NCI-H69 (cell line): ENCODE results near the gene SMAD7.

Experiments used
- DNase-seq: peaks from one replicate; lab custom pipeline; 2025; lab: John Stamatoyannopoulos, UW

The SMAD7 gene

DNA sequence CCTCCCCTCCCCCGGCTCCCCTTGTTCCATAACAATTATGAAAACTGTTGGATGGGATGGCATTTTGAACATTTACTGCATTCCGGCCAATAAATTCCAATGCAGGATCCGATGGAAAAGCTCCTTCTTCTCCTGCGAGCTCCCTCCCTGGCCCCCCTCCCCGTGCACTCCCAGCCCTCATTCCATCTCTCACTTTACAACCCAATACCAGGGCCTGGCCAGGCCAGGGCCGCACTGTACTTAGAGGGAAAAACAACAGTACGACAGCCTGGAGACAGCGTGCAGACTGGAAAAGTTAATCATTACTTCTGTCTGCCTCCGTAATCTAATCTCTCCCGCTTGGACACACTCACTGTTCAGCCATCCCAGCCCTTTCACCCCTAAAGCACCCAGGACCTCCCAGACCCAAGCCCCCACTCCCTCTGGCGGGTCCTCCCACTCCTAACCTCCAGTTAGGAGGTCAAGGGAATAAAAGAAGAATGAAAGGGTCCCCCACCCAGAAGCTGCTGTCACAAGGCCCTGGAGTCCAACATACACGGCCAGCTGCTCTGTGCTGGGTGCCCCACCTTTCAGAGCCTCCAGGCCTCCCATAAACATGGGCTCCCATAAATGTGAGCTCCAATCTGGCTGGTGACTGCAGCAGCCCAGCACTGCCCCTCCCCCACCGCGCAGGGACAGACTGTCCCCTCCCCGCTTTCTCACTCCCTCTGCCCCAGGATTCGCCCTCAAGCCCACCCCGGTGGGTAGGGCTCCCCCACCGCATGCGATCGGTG lies 20.6 kb downstream of the SMAD7 start:
- peak; percentile 58 for DNase-seq

DNA sequence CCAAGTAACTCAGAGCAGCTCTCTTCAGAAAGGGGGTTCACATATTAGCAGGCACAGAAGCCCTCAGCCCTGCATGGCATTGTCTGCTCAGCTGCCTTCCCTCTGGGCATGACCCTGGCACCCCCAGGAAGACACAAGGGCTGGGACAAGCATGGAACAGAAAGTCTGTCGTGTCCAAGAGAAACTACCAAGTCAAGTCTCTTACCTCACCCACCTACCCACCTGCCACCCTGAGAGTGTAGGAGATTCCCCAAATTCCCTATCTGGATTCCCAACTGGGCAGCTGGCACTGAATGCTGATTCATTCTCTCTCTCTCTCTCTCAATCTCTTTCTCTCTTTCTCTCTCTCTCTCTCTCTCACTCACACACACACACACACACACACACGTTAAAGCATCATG lies 21.6 kb downstream of the SMAD7 start:
- peak; percentile 80 for DNase-seq

DNA sequence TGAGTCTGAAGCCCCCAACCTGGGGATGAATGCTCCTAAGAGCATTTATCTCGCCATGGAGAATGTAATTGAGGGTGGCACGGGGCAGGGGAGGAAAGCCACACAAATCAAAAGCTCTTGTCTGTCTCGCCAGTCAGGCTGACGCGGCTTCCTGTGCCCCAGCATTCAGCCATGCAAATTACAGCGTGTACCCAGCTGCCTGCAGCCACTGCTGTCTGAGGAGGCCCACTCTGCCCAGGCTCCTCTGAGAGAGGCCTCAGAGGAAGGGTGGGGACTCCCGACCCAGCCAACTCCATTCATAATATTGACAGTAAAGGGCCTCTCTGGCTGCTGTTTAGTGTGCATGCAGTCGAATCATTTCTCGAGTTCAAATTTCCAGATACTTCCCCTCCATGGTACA lies 22.0 kb downstream of the SMAD7 start:
- DNase-seq = peak; percentile 99

DNA sequence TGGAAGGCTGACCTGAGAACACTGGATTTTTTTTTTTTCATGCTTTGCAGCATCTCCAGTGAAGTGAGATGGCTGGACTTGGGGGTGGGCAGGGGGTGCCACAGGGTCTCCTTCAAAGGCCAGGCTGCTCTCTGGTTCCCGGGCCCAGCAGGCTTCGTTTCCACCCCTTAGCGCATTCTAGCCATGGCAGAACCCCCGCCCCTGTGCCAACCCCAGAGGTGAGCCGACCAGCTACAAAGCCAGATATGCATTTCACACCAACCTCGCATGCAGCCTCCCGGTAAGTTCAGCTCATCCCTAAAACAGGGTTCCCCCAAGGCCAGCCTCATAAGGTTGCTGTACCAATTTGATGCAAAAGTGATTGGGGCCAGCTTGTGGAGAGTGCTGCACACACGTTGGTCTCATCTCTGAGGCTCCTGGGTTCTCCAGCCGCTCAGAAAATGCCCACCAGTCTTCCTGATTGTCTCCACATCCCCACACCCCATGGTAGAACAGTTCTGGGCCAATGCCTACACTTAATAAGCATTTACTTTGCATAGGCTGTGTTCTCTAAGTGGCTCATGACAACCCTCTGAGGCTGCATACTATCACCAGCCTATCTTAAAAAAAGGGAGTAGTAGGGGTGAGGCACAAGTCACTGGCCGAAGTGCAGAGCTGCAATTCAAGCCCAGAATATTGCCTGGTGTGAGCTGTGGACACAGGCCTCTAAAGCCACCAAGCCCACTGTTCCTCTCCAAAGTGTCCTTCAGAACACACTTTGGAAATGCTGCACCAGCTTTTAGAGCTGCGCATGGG lies 23.3 kb downstream of the SMAD7 start:
- DNase-seq = peak; percentile 64

DNA sequence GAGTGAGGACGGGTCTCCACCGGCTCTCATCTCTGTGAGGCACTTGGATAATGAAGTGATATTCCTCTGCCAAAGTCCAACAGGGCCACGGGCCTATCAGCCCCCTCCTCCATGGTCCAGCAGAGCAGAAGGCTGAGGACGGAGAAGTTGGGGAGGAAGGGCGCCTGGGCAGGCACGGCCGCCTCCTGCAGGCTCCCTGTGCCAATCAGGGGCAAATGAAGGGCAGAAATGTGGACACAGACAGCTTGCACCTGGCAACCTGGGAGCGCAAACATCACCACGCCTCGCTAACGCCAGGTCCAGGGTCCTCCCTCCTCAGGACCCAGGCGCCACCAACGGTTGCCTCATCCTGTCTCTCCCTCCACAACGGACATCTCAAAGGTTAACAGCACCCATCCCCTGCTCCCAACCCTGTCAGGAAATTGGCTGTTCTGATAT lies 24.3 kb downstream of the SMAD7 start:
- peak; percentile 93 for DNase-seq

DNA sequence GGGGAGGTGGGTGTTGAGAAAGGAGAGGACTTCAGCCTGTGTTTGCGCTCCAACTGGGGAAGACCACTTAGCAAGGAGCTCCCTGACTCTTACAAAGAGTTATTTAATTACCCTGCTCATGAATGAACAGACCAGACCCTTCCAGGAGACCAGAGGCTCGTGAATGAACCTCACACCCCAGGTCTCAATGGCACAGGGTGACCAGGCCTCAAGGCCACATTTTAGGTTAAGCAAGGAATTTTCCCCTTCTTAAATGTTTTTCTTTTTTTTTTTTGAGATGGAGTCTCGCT lies 25.3 kb downstream of the SMAD7 start:
- peak; percentile 46 for DNase-seq

DNA sequence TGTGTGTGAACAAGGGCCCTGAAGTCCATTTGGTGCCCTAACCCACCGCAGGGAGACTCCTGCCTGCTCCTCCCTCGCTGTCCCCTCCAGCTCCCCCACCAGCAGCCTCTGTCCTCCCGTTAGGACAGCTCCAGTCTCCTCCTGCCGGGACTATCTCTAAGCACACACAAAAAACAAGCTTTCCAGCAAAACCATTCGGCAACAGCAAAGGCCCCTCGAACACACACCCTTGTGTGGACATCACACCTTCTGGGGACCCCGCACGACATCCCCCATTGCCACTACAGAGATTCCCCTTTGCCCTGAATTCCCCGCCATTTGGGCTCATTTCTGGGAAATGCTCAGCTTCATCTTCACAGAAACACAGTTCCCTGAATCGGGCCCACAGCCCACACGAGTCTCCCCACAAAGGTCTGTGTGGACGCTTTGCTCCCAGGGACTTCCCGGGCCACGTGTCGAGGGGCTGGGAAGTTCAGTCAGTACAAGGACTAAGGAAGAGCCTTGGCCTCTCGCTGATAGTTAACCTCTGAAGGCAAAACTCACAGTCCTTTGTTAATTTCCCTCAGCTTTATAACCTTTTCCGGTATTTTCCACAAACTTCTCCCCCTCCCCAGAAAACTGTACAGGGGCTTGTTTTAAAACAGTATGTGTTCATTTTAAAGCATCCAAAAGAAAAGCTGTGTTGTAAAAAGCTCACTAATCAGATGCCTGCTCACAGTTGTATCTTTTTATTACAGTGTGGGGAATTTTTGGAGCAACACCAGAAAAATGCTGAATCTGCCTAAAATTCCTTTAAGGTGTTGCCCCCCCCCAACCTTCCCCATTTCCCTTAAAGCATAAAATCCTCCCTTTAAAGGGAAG lies 25.9 kb downstream of the SMAD7 start:
- no peak for DNase-seq

DNA sequence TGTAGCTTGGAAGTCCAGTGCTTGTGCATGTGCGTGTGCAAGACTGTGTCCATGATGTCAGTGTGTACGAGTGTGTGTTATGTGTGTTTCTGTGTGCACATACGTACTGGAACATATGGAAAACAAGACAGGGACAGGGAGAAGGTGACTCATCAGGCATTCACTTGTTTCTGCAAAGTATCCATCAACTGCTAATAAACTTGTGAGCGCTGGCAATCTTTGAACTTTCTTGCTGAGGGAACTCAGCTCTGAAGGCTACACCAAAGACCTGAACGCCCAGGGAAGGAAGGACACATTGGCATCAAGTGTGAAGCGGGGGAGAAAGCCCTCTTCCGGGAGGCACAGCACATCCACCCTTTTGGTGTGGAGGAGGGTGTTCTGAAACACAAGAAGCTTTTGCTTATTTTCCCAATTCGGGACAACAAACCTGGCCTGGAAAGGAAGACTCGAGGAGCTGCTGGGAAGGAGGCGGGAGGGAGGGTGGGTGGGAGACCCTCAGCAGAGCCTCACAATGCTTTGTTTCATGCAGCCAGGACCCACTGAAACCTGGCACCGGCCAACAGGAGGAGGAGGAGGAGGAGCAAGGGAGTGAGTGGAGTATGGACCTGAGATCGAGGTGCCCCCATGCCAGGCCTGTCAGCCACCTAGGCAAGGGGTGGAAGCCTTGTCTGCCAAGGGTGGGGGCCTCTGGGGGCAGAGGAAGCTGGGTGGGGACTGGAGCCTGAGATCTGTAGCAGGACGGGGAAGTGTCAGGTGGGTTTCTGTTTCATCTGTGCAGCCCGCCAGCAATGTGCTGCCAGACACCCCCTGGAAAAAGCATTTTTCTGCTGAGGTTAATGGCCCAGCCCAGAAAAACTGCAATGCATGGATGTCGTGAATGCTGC lies 26.8 kb downstream of the SMAD7 start:
- DNase-seq = no peak

DNA sequence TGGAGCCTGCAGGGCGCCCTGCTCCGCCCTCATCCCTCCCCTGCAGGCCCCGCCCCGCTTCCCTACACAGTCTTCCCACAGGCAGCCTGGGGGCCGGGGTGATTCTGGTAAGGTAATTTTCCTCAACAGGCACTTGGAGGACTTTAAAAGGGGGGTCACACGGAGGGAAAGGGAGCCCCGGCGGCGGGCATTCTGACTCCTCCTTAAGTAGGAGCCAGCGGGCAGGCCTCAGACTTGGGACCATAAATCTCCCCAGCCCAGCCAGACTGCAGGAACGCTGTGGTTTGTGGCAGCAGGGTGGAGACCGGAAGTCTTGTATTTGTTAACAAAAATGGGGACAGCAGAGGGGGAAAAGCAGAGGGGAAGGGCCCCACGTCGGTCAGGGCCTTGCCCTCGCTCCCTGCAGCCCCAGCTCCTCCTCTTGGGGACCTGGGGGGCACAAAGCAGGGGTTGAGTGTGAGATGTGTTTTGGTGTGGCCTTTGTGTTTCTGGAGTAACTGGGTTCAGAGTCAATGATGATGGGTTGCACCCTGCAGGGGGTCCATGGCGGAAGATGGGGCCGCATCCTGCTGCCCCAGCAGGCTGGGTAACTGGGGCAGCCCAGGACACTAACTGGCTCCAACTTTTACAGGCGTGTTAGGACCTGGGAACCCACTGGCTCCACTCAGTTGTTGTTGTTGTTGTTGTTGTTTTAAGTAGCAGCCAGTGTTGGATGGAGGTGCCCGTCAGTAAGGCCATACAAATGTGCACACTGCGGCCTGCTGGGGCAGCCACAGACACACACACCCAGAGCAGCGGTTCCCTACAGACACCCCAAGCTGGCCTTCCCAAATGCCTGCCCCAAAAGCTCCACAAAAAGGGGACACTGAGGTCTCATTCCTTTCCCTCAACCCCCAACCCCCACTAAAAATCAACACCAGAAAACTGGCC lies 27.7 kb downstream of the SMAD7 start:
- peak; percentile 74 for DNase-seq

DNA sequence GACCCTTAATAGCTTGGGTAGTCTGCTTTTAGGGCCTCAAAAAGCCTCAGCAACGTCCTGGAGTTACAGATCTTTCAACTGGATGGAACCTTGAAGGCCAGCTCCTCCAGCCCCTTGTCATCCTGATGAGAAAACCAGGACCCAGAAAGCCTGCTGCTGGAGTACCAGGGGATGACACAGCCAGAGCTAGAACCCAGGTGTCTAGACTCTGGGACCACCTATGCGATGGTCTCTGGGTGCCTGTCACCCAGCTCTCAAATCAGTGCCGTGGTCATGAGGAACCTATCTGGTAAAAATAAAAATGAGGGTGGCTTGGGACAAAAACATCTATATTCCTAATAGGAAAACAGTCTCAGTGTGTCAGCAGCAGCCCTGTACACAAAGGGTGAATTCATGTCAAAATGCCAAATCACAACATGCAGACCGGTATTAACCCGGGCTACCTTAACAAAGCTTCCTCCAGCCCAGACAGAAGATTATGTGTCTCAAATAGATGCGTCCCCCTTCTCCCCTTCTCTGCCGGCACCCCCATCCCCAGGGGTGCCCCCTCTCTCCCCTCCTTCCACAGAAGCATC lies 28.5 kb downstream of the SMAD7 start:
- no peak for DNase-seq

DNA sequence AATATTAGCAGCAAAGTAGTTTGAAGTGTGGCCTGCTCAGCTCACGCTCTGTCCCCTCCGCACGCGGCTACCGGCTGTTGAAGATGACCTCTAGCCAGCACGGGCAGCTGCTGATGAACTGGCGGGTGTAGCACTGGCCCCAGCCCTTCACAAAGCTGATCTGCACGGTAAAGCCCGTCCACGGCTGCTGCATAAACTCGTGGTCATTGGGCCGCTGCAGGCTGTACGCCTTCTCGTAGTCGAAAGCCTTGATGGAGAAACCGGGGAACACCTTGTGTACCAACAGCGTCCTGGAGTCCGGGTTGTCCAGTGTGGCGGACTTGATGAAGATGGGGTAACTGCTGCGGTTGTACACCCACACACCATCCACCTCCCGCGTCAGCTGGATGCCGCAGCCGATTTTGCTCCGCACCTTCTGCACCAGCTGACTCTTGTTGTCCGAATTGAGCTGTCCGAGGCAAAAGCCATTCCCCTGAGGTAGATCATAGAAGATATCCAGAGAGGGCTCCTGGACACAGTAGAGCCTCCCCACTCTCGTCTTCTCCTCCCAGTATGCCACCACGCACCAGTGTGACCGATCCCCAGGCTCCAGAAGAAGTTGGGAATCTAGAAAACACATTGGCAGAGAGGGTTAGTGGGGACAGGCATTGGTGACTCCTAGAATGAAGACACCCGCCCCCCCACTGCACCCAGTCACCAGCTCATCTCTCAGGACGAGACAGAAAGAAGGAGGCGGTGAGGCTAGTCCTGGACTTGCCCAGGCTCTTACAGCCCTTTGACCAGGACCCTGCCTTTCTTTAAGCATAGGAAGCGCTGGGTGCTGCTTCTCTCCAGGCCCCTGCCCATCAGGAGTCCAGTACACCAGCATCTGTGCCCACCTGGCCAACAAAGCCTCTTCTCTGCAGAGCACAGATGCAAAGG lies 29.2 kb downstream of the SMAD7 start:
- no peak for DNase-seq

DNA sequence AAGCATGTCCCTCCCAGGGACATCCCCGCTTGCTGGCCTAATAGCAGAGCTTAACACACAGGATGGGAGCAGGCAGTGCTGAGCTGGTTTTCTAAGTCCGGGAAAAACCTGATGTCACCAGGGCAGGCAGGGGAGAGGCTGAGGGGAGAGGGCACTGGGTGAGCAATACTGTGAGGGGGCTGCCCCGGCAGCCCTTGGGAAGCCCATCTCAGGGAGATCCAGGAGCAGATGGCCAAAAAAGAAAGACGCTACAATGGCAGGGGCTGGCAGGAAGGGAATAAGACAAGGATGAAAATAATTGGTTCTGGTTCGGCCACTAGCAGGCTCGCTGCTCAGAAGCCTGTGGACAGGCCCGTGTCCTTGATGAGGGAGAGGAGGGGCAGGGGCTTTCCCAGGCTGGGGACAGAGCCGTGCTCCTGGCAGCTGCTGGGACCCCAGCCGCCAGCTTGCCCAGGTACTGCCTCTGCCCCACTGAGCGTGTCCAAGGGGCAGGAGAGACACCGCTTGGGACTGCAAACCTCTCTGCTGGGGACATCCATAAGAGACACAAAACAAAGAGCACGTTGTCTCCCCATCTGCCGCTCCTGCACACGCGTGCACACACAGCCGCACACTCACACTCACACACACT lies 30.2 kb downstream of the SMAD7 start:
- DNase-seq = no peak

DNA sequence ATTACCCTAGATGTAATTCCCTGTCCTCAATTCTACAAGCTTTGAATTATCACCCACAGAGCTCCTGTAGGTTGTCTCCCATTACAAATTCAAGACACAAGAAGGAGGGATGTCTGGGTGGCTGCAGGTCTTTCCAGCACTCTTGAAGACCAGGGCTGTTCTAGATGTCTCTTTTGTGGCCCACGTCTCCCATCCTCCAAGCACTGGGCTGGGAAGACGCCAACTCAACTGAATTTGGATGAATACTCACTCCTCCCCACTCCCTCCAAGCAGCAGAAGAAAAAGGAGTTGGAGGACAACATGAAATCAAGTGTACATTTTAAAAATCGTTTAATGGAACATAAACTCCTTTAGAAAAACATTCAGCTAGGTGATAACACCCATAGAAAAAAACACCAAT lies 31.2 kb downstream of the SMAD7 start:
- DNase-seq = no peak

DNA sequence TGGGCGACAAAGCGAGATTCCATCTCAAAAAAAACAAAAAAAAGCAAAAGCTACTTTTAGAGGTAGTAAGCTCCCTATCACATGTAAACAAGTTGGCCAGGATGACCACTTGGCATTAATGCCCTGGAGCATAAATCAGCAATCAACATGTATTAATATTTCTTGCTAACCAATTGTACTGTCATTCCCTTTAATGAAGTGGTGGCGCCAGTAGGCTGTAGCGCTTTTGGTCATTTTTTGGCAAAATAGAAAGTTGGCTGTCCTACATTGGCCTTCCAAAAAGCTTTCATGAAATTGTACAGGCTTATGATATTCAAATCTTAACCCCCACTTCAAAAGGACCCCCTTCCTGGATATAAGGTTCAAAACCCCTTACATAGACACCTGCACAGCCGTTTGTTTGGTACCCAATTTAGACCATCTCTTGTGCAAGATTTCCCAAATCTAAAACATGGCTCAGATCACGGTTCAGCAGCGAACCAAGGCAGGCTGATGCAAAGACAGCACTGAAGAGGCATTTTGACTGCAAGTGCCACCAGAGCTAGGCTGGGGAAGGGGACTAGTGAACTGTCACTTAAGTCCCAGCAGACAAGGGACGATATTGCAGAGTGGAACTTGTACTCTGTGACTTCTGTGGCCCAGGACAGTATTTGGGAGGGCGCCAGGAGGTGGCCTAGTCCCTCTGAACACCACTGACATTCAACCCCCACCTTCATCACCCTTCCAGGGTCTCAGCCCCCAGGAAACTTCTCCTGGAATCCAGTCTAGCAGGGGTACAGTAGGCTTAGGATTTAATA lies 31.9 kb downstream of the SMAD7 start:
- no peak for DNase-seq

DNA sequence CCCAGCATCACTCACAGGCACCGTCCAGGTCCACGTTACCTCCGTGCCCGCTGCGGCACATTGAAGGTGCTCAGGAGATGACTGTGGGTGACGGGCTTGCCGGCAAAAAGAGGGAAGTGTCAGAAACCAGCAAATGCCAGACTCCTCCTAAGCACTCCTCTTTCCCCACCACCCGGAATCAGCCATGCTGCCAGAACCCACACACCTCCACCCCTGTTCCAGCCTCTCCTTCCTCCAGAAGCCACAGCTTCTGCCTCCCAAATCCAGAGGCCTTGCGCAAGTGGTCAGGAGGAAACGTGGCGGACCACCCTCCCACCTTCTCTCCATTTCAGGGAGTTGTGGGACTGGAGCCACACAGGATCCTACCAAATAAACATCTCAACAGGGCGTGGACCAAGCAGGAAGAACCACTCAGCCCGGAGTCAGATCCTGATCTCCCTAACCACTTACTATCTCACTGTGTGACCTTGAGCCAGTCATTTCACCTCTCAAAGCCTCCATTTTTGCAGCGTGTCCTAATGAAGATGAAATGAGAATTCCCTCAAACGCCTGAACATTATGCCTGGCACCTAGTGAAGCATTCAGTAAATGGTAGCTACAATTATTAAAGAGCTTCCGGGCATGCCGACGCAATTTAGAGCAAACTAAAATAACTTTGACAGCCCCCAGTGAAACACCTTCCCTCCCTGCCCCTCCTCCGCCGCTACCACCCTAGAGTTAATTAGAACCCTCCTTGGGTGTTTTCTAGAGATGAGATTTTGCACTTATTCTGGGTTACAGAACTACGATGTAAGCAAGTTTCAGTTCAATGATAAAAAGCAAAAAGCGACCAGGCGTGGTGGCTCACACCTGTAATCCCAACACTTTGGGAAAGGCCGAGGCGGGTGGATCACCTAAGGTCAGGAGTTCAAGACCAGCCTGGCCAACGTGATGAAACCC lies 32.9 kb downstream of the SMAD7 start:
- DNase-seq = no peak

DNA sequence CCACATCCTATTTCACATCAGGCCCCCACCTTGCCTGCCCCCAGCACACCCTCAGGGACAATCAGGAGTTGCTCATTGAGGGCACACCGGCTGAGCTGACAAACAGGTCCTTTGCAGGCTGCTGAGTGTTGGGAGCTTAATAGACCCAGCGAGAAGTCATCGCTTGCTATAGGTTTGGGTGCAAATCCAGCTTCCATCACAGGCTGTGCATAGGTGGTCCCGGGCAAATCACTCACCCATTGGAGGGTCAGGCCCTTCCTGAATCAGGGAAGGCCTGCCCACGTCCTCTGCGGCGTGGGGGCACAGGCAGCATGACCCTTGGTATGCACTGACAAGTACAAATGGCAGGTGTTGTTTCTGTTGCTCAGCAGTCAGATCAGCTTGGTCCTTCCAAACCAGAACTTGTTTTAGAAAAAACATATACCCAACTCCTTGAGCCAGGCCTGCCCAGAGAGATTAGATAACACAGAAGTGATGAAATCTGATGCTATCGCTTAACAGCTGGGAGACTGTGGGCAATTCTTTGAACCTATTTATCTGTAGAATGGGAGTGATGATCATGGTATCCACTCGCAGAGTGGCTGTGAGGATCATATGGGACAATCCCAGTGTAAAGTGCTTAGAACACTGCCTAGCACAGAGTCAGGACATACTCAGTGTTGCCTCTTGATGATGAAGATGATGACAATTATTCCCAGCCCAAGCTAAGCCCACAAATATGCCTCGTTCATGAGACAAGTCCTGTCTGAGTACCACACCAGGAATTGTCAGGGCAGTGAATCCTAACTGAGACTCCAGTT lies 34.9 kb downstream of the SMAD7 start:
- no peak for DNase-seq
